SIG-M5 (cell line): ENCODE data around the gene RPS6KA2.
"Not testable (repeated sequence)": the region's sequence is repeated elsewhere in the genome, so short reads cannot be mapped to it uniquely, and the experiment has no call there.

Experiments used
- DNase-seq: peaks from one replicate; lab custom pipeline; 2025; lab: John Stamatoyannopoulos, UW

RPS6KA2 gene

DNA sequence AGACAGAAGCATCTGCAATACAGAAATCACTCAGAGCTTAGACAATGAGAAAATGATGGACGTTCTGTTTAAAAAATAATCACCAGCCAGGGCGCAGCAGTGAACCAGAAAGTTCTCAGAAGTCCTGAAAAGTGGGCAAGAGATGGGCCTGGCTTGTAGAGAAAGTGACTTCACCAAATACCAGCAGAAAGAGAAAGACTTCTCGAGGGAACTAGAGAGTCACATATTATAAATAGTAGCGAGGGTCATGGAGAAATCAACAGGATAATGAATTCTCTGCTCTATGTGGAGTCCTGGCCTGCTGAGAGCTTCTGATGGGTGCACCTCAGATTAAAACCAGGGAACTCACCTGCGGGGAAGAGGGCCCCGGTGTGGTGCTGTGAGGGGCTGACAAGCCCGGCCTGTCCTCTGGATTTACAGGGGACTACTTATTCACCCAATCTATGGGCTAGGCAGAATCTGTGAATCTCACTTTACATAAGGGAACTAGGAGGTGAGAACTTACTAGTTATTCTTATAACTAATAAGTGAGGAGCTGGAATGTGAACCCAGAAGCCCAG, 35.0 kb downstream of the RPS6KA2 start:
- DNase-seq, result no peak

- DNase-seq, result no peak
These were observed 36.0 kb downstream of the RPS6KA2 start for GRCh38 chr6:166591026-166591425.

- DNase-seq, result no peak
These were observed 37.1 kb downstream of the RPS6KA2 start for GRCh38 chr6:166589786-166590574.

DNA sequence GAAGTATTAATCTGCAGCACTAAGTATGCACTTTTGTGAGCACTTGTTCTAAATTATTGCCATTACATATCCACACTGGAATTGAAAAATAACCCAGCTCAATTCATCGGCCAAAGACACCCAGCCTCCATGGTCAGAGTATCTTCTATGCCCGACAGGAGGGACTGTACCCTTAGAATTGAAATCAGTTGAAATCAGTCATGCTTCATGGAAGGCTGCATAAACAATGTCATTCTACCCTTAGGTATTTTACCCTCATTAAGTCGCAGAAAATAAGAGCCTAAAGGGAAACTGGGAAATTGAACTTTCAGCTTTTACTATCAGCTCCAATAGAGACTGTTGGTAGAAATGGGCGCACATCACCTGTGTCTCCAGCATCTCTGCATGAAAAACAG, 37.7 kb downstream of the RPS6KA2 start:
- no peak for DNase-seq

DNA sequence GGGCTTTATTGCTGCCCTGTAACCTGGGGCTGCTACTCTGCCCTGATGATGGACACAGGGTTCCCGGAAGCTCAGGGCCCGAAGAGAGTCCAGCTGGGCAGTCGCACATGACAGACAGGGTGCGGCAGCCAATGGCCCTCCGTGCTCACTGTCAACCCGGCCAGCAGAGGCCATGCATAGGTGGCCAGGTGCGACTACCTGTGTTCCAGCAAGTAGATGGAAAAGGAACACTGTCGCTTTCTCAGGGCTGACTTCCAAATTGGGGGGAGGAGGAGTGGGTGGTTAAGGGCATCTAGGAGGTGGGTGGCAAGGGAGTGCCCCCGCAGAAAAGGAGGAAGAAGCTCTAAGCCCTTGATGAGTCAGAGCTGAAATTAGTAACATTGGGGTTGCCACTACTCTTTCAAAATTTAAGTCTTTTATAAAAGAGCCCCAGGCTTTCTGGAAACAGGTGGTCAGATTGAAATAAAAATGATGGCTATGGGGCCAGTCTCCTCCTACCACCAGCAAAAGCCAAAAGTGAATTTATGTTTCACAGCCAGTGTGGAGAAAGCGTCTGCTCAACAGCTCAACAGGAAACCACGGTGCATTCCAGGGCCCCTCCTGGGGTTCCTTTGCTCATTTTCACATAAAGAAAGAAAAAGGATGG, 38.2 kb downstream of the RPS6KA2 start:
- DNase-seq, result no peak

DNA sequence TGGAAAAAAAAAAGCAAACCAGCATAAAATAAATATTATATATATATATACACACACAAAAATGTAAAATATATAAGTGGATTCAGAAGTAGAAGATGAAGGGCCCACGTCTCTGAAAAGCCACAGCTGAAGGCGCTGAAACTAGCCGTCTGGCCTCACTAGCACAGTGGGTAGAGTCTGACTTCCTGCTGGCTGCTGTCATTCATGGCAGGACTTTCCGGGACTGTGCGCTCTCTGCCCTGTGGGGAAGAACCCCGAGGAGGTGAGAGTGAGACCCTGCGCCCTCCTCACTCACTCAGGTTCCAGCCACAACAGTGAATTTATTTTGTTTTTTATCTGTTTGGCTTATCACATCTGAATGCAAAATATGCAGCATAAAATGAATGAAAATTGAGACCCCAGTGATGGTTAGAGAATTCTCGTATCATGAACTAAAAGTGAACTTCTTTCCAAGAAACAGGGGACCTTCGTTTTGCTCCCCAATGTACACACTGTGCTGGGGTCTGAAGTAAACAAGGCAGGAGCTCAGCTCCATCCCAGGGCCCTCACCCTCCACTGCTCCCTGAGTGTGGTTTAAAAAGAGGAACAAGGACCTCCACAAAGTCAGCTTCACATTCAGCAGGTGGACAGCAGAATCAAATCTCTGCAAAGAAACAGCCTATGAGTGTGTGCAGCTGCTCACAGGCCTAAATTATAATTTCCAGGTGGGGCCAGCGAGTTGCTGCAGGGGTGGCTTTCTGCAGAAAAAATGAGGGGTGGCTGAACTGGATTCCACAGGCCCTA, 39.2 kb downstream of the RPS6KA2 start:
- no peak for DNase-seq

DNA sequence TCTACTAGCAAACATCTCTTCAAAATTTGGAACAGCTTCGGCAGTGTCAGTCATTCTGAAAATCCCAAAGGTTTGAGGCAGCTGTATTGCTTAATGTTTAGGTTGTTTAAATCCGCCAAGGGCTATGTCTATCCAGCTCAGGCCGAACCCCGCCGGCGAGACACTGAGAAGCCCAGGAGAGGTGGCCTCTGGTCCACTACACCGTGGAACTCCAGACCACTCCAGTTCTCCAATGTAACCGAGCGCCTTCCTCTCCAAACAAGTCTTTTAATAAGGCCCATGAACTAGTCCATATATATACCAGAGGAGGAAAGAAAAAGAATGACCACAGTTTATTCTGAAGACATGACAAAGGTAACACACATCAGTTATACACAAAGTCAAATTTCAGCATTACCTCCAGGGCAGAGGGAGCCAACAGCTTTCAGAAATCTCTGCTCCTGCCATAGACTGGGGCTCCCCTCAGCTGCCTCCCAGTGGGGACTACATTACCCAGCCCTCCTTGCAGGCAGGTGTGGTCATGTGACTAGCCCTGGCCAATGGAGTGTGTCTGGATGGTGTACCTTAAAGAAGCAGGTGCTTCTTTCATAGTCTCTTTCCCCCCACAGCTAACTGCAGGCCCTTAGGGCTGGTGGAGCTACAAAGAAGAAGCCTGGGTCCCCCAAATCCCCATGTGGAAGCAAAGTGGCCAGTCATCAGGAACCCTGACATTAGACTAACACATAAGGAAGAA, 40.5 kb downstream of the RPS6KA2 start, which contains the start of gene RAMACL:
Gene RAMACL (minus strand): TSS at position 255 of the 733 bp plus-strand sequence. CDS start 201 bp downstream, at position 54.
- DNase-seq, result no peak

- no peak for DNase-seq
These were observed 42.1 kb downstream of the RPS6KA2 start for GRCh38 chr6:166584853-166585429.

DNA sequence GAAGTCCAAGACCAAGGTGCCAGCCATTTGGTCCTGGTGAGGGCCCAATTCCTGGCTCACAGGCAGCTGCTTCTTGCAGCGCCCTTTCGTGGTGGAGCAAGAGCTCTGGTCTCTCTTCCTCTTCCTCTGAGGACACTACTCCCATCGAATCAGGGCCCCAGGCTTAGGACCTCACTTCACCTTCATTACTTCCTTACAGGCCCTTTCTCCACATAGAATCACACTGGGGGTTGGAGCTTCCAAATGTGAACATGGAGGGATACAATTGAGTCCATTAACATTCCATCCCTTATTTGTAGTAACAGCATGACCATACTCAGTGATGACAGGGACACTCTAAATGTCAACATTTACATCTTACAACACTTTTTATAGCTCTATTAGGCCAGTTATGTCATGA, 42.9 kb downstream of the RPS6KA2 start:
- DNase-seq, result no peak

- no peak for DNase-seq
These were observed 43.7 kb downstream of the RPS6KA2 start for GRCh38 chr6:166583230-166583965.

- DNase-seq, result no peak
These were observed 44.8 kb downstream of the RPS6KA2 start for GRCh38 chr6:166582258-166582657.

GRCh38 chr6:166581801-166582200, 45.2 kb downstream of the RPS6KA2 start:
- DNase-seq, result not testable (repeated sequence)

DNA sequence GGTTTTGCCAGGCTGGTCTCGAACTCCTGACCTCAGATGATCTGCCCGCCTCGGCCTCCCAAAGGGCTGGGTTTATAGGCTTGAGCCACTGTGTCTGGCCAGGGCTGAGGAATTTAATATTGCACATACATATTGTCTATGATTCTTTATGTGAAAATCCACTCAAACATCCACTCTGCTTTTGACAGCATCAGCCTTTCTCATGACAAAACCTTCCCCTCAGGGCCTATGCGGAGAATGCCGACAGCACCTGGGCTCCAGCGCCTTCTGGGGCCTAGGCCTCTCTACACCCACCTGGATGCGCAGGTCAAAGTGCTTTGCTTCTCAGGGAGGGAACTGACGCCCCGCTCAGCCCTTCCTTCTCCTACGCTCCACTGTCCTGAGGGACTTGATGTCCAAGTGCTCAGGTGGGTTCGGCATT, 46.0 kb downstream of the RPS6KA2 start:
- DNase-seq, result no peak

- DNase-seq, result no peak
These were observed 46.7 kb downstream of the RPS6KA2 start for GRCh38 chr6:166580076-166581050.

DNA sequence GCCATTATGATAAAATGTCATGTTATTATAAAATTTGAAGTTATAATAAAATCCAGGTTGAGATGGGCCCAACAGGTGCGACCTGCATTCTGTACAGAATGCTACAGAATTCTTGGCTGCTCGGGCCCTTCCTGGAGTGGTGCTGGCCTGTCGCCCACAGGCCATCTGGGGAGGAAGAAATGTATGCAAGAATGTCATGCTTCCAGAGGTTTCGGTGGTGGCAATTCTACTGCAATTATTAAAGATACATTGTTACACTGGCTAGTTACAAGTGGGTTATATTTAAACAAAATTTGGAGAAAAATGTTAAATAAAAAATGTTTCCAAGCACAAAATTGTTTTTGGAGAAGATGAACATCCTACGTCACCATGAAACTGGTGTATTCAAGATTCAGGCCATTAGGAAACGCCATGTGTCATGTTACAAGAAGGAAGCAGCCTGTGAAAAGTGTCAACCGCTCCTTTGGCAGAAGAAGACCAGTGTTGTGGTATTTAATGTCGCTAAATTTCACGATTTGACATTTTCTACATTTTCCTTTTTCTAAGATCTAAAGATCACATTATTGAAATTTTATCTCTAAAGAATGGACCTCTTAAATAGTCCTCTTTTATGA, 47.7 kb downstream of the RPS6KA2 start:
- DNase-seq, result no peak

- no peak for DNase-seq
These were observed 48.4 kb downstream of the RPS6KA2 start for GRCh38 chr6:166578536-166579236.

DNA sequence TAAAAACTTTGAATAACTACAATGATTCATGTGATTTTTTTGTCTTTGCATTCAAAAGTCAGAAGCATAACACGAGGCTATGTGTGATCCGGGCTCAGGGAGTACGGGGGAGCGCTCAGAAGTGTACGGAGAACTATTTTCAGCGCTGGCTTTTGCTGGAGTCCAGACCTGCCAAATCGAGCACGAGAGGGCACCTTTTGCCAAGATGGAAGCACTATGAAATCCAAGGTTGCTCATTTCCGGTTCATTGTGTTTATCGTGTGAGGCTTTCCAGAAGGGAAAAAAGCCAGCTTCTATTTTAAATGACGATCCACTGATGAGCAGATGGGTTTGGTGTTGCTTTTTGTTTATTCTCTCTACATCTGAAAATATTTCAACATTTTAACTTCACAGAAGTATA, 51.8 kb downstream of the RPS6KA2 start:
- no peak for DNase-seq

DNA sequence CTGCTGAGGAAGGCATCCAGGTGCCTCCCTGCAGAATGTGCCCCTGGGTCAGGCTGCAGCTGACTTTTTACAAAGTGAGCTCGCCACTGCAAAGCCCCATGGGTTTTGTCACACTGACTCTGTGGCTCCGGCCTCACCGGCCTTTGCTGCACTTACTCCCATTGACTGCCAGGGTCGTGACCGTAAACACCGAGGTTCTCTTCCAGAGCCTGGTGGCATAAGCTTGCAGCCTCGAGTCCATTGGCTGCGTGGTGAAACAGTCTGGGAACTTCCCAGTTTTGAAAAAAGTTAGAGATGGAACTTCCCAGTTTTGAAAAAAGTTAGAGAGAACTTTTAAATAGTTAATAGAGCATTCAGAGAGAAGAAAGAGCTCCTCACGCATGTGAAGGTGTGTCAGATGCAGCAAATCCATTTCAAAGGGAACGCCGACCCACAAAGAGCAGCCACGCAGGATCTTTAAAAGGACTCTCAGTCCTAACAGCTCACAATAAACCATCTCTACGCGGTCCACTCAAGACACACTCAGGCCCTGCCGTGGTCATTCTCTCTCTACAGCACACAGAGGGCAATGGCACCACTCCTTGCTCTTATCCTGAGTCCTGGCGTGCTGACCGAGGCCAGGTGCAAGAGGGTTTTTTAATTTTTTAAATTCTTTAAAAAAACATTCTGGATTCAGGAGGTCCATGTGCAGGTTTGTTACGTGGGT, 53.4 kb downstream of the RPS6KA2 start:
- no peak for DNase-seq
